Naive thymus-derived CD4-positive, alpha-beta T cell (primary cell): ENCODE data around the gene SP140L. TPM values are rescaled to one million over a fixed set of nuclear protein-coding genes. Genes with fewer than 3 reads are reported as not detected.

ENCODE experiments used
- ATAC-seq: fragments of 150-1000 bp; cut with Tn5 transposase; 2 replicates; pipeline ENCODE4 v1.10.0; 2021; ENCODE audit warnings: mild to moderate bottlenecking, moderate library complexity
- CTCF ChIA-PET: fragments of 350-600 bp; sonication (Branson Sonifier 250); formaldehyde crosslinking; loops from one replicate; lab custom pipeline; 2021; ENCODE audit warnings: antibody characterized with exemption; lab: Charles Lee
- POLR2A ChIA-PET: fragments of 350-600 bp; sonication (Branson Sonifier 250); formaldehyde crosslinking; loops from one replicate; lab custom pipeline; 2021; ENCODE audit warnings: antibody characterized with exemption, inconsistent platforms; lab: Charles Lee
- DNase-seq, 9 donors: peaks; one replicate each; pipeline versions ENCODE4 v3.0.0 to v3.0.0-alpha.2; 2020 to 2022; ENCODE audit warnings: mixed read lengths in 1 of 9
- H3K27ac ChIP-seq: one replicate; pipeline ENCODE4 v1.7.0; 2013; ENCODE audit warnings: mild to moderate bottlenecking, low read depth, low read length, moderate library complexity
- H3K27me3 ChIP-seq, 2 donors: one replicate each; pipeline ENCODE4 v1.7.0; 2013; ENCODE audit warnings: low read length in 2 of 2, mild to moderate bottlenecking in 2 of 2, moderate library complexity in 2 of 2; ENCODE audit not compliant: control insufficient read depth in 2 of 2, insufficient read depth in 2 of 2
- H3K36me3 ChIP-seq, 3 experiments: 1 replicate in 2 of 3; 2 replicates in 1 of 3; pipeline ENCODE4 v1.7.0; 2013; ENCODE audit warnings: low read length in 3 of 3, mild to moderate bottlenecking in 3 of 3, moderate library complexity in 1 of 3; ENCODE audit not compliant: insufficient read depth in 3 of 3, control insufficient read depth in 2 of 3
- H3K4me1 ChIP-seq, 2 donors: one replicate each; pipeline ENCODE4 v1.7.0; 2013; ENCODE audit warnings: low read length in 2 of 2, mild to moderate bottlenecking in 2 of 2, moderate library complexity in 1 of 2; ENCODE audit not compliant: control insufficient read depth in 2 of 2, insufficient read depth in 2 of 2
- H3K4me3 ChIP-seq: 2 replicates; pipeline ENCODE4 v1.7.0; 2013; ENCODE audit warnings: mild to moderate bottlenecking, low read length
- H3K9me3 ChIP-seq, 3 experiments: 1 replicate in 2 of 3; 2 replicates in 1 of 3; pipeline ENCODE4 v1.7.0; 2013; ENCODE audit warnings: low read length in 3 of 3; ENCODE audit not compliant: control insufficient read depth in 2 of 3
- H3K27ac Mint-ChIP-seq, 9 donors: one replicate each; pipeline ENCODE4 v1.8.0; 2020 to 2022; ENCODE audit warnings: mixed read lengths in 9 of 9, mild to moderate bottlenecking in 8 of 9, moderate library complexity in 5 of 9, inconsistent platforms in 2 of 9
- H3K27me3 Mint-ChIP-seq, 5 donors: one replicate each; pipeline ENCODE4 v1.8.0; 2021 to 2022; ENCODE audit warnings: mixed read lengths in 5 of 5, mild to moderate bottlenecking in 1 of 5
- H3K36me3 Mint-ChIP-seq, 5 donors: one replicate each; pipeline ENCODE4 v1.8.0; 2020 to 2022; ENCODE audit warnings: mixed read lengths in 5 of 5, mild to moderate bottlenecking in 3 of 5, inconsistent platforms in 1 of 5
- H3K4me1 Mint-ChIP-seq, 7 donors: one replicate each; pipeline ENCODE4 v1.8.0; 2020 to 2022; ENCODE audit warnings: mixed read lengths in 7 of 7, mild to moderate bottlenecking in 3 of 7, inconsistent platforms in 1 of 7
- H3K4me3 Mint-ChIP-seq, 10 donors: one replicate each; pipeline ENCODE4 v1.8.0; 2020 to 2022; ENCODE audit warnings: mild to moderate bottlenecking in 10 of 10, mixed read lengths in 10 of 10, moderate library complexity in 6 of 10, inconsistent platforms in 2 of 10
- H3K9me3 Mint-ChIP-seq, 11 donors: one replicate each; pipeline ENCODE4 v1.8.0; 2020 to 2022; ENCODE audit warnings: mixed read lengths in 11 of 11, mild to moderate bottlenecking in 4 of 11, inconsistent platforms in 1 of 11, moderate library complexity in 1 of 11
- intact Hi-C, 2 donors: fragments of 100-400 bp; cut with micrococcal nuclease; formaldehyde crosslinking; loops; one replicate each; pipeline ENCODE4 v1.15.1; 2023
- polyA plus RNA-seq, 2 donors: library from polyadenylated mRNA; unstranded; fragments of 300-500 nt; fragmentation: Illumina TruSeq; gene quantifications; one replicate each; pipeline ENCODE4 v1.2.3, GENCODE V29; 2021
- total RNA-seq, 6 experiments: library from RNA in 5 of 6; stranded (reverse) in 5 of 6; gene quantifications; 1 replicate in 5 of 6; 2 replicates in 1 of 6; pipeline ENCODE4 v1.2.3 and lab custom pipeline; 2021 to 2026

Gene SP140L
- total and polyA plus RNA-seq, 7 experiments from 2014 or later: 34.1 to 121 (median 85.7) TPM

DNA sequence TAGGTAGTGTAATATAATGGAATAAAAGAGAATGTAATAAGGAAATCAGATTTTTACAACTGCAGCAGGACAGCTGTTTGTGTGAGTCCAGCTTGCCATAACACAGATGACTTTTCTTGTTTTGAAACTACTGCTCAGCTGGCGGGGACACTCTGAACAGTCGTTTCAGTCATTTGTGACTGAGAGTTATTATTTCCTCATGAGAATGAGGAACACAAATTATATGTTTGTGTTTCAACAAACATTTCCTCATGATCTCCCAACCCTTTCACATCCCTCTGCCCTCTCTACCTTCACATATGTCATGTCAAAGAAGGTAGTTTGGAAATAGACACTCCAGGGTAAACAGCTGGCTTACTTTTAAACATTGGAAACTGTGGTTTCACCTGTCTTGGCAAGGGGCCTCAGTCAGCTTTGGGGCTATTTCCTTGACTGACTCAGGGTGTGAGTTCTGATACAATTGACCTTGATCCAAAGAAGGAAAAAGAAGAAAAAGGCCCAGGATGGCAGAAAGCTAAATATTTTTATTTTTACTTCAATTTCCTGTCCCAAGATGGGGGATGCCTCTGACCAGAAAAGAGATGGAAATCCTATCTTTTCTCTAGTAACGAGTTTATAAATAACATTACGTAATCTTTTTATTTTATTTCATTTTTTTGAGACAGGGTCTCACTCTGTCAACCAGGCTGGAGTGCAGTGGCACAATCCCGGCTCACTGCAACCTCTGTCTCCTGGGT is 593 bp downstream of the SP140L start:
- peak overlapping the region; percentile 90 to 100 (median 94) for H3K4me3 Mint-ChIP-seq
- Histone ChIP-seq H3K4me3 (peak overlapping the region; percentile 86), H3K4me1 (peaks cover 17 to 31% of the 10 kb centered on the region in 2 donors), H3K36me3 (peaks cover 0 to 7% (median 0%) of the 10 kb centered on the region in 3 experiments), H3K27me3 (no peaks in the 10 kb centered on the region), H3K9me3 (no peaks in the 10 kb centered on the region), H3K27ac (peak overlapping the region; percentile 92)
- POLR2A ChIA-PET: interaction anchor here (0.5 to 5.3 kb wide), 18 partner anchors 9 to 275 kb away, joined by 3 to 52 read pairs (median 3); partner anchors contain the start of genes SP100 and SP110
- peaks cover 15 to 61% (median 37%) of the 10 kb centered on the region in 5 donors for H3K36me3 Mint-ChIP-seq
- peaks cover 0 to 3% (median 0%) of the 10 kb centered on the region in 11 donors for H3K9me3 Mint-ChIP-seq
- no peaks in the 10 kb centered on the region for H3K27me3 Mint-ChIP-seq
- CTCF ChIA-PET: interaction anchor here (0.5 to 1.6 kb wide), 4 partner anchors 9 to 35 kb away, joined by 3 to 4 read pairs (median 4); no protein-coding TSS in a partner anchor
- peaks cover 58 to 86% (median 85%) of the 10 kb centered on the region in 7 donors for H3K4me1 Mint-ChIP-seq
- DNase-seq (no peak), ATAC-seq (peak; percentile 52)
- peak overlapping the region; percentile 95 to 99 (median 99) for H3K27ac Mint-ChIP-seq
- intact Hi-C loops: loop anchor here (1.0 to 10.0 kb wide), 10 partner anchors 8 to 727 kb away; partner anchors contain the start of genes CAB39 (in 1 of the 2), PSMD1 (in 1 of the 2) and SP110 (in 1 of the 2)

DNA sequence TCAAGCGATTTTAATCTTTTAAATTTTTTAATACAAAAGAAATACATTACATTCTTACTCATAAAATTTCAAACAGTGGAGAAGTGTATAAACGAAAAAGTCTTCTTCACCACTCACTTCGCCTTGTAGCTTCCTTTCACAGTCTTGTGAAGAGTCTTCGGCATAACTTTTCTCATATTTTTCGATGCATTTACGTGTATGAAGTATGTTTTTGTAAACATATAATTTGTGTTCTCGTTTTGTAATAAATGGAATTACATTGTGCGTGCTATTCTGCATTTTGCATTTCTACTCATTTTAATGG is 1.1 kb downstream of the SP140L start:
- ATAC-seq (no peak), DNase-seq (no peak)
- Mint-ChIP-seq H3K4me1 (peaks cover 61 to 88% (median 86%) of the 10 kb centered on the region in 7 donors), H3K4me3 (peak overlapping the region; percentile 81 to 100 (median 93)), H3K36me3 (peaks cover 17 to 60% (median 41%) of the 10 kb centered on the region in 5 donors), H3K27ac (peak overlapping the region; percentile 15 to 99 (median 85)), H3K27me3 (no peaks in the 10 kb centered on the region), H3K9me3 (no peaks in the 10 kb centered on the region)
- Histone ChIP-seq H3K27me3 (no peaks in the 10 kb centered on the region), H3K4me1 (peaks cover 17 to 33% of the 10 kb centered on the region in 2 donors), H3K9me3 (no peaks in the 10 kb centered on the region), H3K4me3 (peak overlapping the region; percentile 86), H3K36me3 (peaks cover 0 to 9% (median 0%) of the 10 kb centered on the region in 3 experiments), H3K27ac (peak overlapping the region; percentile 92)
- POLR2A ChIA-PET: interaction anchor here (0.9 to 5.3 kb wide), 11 partner anchors 8 to 407 kb away, joined by 3 to 52 read pairs (median 9); partner anchors contain the start of genes SP100, SP110 and TRIP12
- intact Hi-C loops: loop anchor here (2.0 to 10.0 kb wide), 3 partner anchors 31 to 727 kb away; partner anchors contain the start of gene PSMD1 (in 1 of the 2)
- CTCF ChIA-PET: interaction anchor here (0.7 to 1.6 kb wide), 2 partner anchors 9 to 35 kb away, joined by 3 to 4 read pairs; no protein-coding TSS in a partner anchor

DNA sequence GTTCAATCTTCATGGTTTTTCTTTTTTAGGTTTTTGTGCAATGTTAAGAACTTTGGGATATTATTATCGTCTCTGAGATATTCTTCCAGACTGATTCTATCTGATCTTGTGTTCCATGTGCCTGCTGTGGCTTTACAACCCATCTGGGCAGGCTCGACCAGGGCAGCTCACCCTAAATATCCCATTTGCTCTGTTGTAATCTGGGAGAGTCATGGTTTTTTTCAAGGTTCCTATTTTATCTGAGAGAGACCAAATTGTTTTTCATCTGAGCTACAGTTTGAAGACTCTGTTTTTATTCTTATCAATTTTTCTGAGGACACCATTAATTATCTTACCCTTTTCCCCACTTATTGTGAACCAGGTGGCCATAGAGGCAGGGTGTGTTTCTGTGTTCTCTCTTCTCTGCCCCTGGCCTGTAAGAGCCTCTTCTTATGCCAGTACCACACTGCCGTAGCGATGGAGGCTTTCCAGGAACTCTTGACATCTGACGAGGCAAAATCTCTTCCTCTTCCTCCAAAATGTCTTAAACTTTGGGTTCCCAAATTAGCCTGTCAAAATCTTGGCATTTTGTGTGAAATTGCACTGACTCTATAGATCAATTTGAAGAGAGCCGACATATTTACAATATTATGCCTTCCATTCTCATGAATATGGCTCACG is 3.1 kb downstream of the SP140L start:
- DNase-seq: no peak
- CTCF ChIA-PET: interaction anchor here (0.5 to 0.6 kb wide), 2 partner anchors 111 to 481 kb away, joined by 3 to 4 read pairs; partner anchors contain the start of gene SP110

DNA sequence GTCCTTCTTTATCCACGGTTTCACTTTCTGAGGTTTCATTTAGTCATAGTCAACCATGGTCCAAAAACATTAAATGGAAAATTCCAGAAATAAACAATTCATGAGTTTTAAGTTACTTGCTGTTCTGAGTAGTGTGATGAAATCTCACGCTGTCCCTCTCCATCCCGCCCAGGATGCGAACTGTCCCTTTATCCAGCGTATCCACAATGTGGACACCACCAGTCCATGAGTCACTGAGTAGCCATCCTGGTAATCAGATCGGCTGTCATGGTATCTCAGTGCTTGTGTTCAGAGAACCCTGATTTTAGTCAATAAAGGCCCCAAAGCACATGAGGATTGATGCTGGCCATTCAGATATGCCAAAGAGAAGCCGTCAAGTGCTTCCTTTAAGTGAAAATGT is 3.7 kb downstream of the SP140L start:
- no peaks in the 10 kb centered on the region for H3K27me3 ChIP-seq
- H3K4me1 ChIP-seq: peaks cover 17 to 46% of the 10 kb centered on the region in 2 donors
- H3K36me3 ChIP-seq: peaks cover 0 to 9% (median 0%) of the 10 kb centered on the region in 3 experiments
- Mint-ChIP-seq H3K27me3 (no peaks in the 10 kb centered on the region), H3K27ac (peak overlapping the region; percentile 15 to 95 (median 76)), H3K4me3 (peak overlapping the region; percentile 71 to 100 (median 92)), H3K4me1 (peaks cover 68 to 97% (median 92%) of the 10 kb centered on the region in 7 donors), H3K9me3 (peaks cover 0 to 2% (median 0%) of the 10 kb centered on the region in 11 donors), H3K36me3 (peaks cover 27 to 69% (median 60%) of the 10 kb centered on the region in 5 donors)
- ChIA-PET CTCF (no interaction called here), POLR2A (no interaction called here)
- no peaks in the 10 kb centered on the region for H3K9me3 ChIP-seq
- no peak for DNase-seq
- no peak overlapping the region for H3K27ac ChIP-seq
- intact Hi-C loops: no loop called here
- no peak for ATAC-seq
- H3K4me3 ChIP-seq: peak overlapping the region; percentile 11

More for the DNA sequence above, 3.1 kb downstream of the SP140L start:
- ATAC-seq: no peak
- Mint-ChIP-seq H3K4me1 (peaks cover 67 to 97% (median 92%) of the 10 kb centered on the region in 7 donors), H3K27me3 (no peaks in the 10 kb centered on the region), H3K9me3 (peaks cover 0 to 2% (median 0%) of the 10 kb centered on the region in 11 donors), H3K4me3 (peak overlapping the region; percentile 81 to 100 (median 93)), H3K36me3 (peaks cover 27 to 66% (median 55%) of the 10 kb centered on the region in 5 donors), H3K27ac (peak overlapping the region; percentile 15 to 99 (median 84))
- Histone ChIP-seq H3K36me3 (peaks cover 0 to 9% (median 0%) of the 10 kb centered on the region in 3 experiments), H3K27me3 (no peaks in the 10 kb centered on the region), H3K4me1 (peaks cover 17 to 45% of the 10 kb centered on the region in 2 donors), H3K9me3 (no peaks in the 10 kb centered on the region), H3K27ac (peak overlapping the region; percentile 24), H3K4me3 (no peak overlapping the region)
- intact Hi-C loops: loop anchor here (2.0 to 10.0 kb wide), 3 partner anchors 29 to 725 kb away; partner anchors contain the start of gene PSMD1 (in 1 of the 2)
- POLR2A ChIA-PET: interaction anchor here (0.7 to 5.3 kb wide), 4 partner anchors 12 to 111 kb away, joined by 3 to 52 read pairs (median 20); partner anchors contain the start of gene SP110

DNA sequence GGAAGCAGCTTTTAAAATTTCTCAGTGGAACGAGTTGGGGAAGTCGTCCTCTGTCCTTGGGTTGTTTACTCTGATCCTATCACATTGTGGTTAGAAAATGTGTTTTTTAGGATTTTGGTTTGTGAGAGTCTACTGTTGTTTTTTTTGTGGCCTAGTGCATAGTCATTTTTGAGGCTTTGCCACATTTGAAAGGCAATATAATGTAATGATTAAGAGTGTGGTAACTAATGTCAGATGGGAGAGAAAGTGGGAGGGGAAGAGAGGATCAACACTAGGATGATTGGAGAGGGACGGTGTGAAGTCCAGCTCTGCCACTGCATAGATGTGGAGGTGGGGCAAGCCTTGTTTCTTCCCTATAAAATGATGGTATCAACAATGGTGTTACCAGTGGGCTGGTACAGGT is 8.5 kb downstream of the SP140L start:
- Histone ChIP-seq H3K36me3 (peaks cover 0 to 6% (median 0%) of the 10 kb centered on the region in 3 experiments), H3K9me3 (no peaks in the 10 kb centered on the region), H3K27ac (peak overlapping the region; percentile 66), H3K4me3 (peak overlapping the region; percentile 28), H3K4me1 (peaks cover 0 to 41% of the 10 kb centered on the region in 2 donors), H3K27me3 (no peaks in the 10 kb centered on the region)
- peak overlapping the region; percentile 83 to 95 (median 89) for H3K27ac Mint-ChIP-seq
- POLR2A ChIA-PET: interaction anchor here (0.7 to 3.0 kb wide), 6 partner anchors 8 to 115 kb away, joined by 3 to 15 read pairs (median 4); partner anchors contain the start of gene SP140L
- CTCF ChIA-PET: no interaction called here
- peaks cover 18 to 66% (median 49%) of the 10 kb centered on the region in 5 donors for H3K36me3 Mint-ChIP-seq
- intact Hi-C loops: loop anchor here (1.0 kb wide), 2 partner anchors 8 to 13 kb away; partner anchors contain the start of gene SP140L (in 1 of the 2)
- peaks cover 48 to 74% (median 63%) of the 10 kb centered on the region in 7 donors for H3K4me1 Mint-ChIP-seq
- peaks cover 0 to 7% (median 0%) of the 10 kb centered on the region in 11 donors for H3K9me3 Mint-ChIP-seq
- no peak for DNase-seq
- ATAC-seq: peak; percentile 20
- H3K4me3 Mint-ChIP-seq: peak overlapping the region; percentile 71 to 92 (median 78)
- no peaks in the 10 kb centered on the region for H3K27me3 Mint-ChIP-seq
